NCI-H345 treated with DMSO at 0.1 percent for 48 hours (cell line): ENCODE results near the gene TRIM72.
"Not testable (repeated sequence)": the region's sequence is repeated elsewhere in the genome, so short reads cannot be mapped to it uniquely, and the experiment has no call there.

Experiments used
- DNase-seq: peaks from one replicate; lab custom pipeline; 2025; ENCODE audit not compliant: unreplicated experiment; lab: John Stamatoyannopoulos, UW

Gene TRIM72

DNA sequence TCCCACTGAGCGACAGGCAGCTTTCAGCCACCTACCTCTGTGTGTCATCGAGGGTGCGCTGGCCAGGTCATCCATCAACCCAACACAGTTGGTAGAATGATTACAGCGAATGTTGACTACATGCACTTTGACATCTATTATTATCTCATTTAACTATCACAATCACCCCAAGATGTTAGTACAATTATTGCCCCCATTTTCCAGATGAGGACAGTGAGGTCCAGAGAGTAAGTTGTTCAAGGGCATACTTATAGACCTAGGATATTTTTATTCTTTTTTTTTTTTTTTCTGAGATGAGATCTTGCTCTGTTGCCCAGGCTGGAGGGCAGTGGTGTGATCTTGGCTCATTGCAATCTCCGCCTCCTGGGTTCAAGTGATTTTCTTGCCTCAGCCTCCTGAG lies 37.5 kb downstream of the TRIM72 start:
- no peak for DNase-seq

DNA sequence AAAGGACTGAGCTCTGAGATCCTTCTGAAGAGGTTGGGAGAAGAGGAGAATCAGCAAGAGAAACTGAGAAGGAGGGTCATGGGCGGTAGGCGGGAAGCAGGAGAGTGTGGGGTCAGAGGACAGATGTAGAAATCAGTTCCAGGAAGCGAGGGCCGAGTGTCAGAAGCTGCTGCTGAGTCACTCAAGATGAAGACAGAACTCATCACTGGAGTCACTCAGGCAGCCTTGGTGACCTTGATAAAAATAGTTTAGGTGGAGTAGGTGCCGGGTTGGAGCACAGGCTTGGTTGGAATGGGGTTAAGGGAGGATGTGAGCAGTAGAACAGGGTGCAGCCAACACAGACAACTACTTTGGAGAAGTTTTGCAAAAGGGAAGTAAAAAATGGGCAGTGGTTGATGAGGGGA lies 39.7 kb downstream of the TRIM72 start:
- no peak for DNase-seq

DNA sequence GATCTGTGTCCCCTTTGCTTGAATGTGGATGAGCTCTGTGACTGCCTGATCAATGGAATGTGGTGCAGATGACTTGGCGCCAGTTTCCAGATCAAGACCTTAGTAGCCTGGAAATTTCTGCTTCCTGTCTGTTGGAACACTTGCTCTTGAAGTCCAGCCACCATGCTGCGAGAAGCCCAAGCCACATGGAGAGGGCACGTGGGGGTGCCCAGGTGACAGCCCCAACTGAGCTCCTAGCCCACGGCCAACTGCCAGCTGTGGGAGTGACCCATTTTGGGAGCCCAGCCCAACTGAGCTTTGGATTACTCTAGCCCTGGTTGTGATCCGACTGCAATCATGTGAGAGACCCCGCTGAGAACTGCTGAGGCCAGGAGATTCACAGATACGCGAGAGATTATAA lies 42.5 kb downstream of the TRIM72 start:
- no peak for DNase-seq

DNA sequence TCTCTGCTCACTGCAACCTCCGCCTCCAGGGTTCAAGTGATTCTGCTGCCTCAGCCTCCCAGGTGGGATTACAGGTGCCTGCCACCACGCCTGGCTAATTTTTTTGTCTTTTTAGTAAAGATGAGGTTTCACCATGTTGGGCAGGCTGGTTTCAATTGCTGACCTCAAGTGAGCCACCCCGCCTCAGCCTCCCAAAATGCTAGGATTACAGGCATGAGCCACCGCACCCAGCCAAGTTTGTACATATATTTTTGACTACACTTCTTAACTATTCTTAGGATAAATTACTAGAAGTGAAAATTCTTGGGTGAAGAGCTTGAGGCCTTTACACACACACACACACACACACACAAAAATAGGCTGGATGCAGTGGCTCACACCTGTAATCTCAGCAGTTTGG lies 44.4 kb downstream of the TRIM72 start:
- DNase-seq, result no peak

DNA sequence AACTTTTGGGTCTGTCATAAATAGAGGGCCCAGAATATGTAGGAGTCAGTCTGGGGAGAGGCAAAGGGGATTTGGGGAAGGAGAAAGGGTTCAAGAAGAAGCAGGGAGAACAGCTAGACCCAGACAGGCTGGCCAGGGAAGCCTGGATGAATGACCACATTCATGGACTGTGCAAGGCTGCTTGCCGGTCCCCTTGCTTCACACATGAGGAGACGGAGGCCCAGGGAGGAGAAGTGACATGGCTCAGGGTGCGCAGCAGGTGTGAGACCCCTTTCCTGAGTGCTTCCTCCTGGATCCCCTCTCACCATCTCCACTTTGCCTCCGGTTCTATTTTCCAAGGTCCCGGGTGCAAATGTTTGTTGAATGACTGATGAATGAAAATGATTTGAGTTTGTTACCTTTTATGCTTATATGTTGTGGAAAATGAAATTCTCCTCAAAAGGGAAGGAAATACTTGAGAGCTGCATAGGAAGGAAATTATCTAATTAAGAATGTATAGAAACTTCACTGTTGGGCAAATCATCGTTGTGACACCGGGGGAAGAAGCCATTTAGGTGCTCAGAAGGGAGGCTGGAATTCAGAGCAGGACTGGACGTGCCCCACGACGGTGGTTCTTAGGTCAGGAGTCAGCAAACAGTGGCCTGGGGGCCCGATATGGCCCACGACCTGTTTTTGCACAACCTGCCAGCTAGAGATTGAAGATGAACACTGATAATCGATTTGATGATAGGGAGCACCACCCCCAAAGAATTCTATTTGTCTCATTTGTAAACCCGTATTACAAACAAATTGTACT lies 46.4 kb downstream of the TRIM72 start:
- DNase-seq, result no peak

DNA sequence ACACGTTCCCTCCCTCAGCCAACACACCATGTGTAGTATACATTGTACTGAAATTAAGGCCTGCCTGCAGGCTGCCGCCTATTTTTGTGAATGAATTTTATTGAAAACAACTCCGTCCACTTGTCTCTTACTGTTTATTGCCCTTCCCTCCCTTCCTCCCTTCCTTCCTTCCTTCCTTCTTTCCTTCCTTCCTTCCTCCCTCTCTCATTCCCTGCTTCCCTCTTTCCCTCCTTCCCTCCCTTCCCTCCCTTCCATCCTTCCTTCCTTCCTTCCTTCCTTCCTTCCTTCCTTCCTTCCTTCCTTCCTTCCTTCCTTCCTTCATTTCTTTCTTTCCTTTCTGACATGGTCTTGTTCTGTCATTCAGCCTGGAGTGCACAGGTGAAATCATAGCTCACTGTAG lies 48.2 kb downstream of the TRIM72 start:
- no peak for DNase-seq

DNA sequence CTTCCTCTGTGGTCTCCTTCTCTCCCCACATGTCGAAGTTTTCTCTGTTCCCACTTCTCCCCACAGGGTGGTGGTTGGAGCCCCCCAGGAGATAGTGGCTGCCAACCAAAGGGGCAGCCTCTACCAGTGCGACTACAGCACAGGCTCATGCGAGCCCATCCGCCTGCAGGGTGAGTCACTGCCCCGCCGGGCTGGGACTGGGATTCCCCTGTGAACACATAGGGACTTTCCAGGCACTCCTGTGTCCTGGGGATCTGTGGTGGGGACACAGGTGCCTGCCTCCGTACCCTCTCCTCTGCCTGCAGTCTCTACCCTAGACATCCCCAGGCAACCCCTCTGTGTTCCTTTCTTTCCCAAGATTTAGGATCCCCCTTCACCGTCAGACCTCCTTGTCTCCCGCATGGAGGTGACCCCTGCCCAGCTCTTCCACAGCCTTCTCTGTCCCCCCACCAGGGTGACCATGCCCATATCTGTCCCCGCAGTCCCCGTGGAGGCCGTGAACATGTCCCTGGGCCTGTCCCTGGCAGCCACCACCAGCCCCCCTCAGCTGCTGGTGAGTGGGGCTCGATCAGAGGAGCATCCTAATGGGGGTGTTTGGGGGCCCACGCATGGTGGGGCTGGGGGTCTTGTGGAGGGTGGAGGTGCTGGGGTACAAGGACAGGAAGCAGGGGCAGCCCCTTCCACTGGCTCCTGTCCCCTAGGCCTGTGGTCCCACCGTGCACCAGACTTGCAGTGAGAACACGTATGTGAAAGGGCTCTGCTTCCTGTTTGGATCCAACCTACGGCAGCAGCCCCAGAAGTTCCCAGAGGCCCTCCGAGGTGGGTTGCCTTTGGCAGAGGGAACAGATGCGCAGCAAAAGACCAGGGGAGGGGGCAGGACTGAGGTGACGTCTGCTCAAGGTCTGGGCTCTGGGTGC lies 51.7 kb downstream of the TRIM72 start:
- no peak for DNase-seq

DNA sequence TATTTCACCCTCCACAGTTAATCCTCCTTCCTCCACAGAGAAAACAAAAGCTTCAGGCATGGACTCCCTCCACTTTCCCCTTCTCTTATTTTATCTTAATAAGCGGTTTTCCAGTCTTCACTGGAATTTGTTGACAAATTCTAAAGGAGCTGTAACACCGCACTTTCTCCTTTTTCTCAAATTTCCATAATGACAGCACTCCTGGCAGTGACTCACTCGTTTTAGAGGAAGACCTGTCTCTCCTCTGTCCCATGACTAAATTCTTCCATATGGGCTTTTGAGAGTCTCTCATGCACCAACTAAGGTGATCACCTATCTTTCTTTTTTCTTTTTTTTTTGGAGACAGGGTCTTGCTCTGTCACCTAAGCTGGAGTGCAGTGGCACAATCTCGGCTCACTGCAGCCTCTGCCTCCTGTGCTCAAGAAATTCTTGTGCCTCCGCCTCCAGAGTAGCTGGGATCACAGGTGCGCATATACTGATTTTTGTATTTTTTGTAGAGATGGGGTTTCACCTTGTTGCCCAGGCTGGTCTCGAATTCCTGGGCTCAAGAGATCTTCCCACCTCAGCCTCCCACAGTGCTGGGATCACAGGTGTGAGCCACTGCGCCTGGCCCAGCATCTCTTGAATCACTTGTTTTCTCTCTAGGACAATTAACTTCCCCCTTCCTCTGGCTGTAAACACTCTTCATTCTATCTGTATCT lies 53.6 kb downstream of the TRIM72 start:
- no peak for DNase-seq

DNA sequence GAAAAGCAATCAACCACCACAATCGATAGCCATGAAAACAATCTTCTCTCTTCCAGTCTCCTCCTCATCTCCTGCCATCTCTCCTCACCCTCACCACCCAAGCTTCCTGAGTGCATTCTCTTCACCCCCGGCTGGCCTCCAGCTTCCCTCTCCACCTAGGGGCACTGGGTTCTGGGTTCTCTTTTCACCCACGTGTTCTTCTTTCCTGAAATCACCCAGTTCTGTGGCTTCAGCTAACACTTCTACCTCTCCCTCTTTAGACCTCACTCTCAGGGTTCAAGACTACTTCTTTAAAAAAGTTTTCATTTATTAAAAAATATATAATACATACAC lies 54.1 kb downstream of the TRIM72 start:
- no peak for DNase-seq

DNA sequence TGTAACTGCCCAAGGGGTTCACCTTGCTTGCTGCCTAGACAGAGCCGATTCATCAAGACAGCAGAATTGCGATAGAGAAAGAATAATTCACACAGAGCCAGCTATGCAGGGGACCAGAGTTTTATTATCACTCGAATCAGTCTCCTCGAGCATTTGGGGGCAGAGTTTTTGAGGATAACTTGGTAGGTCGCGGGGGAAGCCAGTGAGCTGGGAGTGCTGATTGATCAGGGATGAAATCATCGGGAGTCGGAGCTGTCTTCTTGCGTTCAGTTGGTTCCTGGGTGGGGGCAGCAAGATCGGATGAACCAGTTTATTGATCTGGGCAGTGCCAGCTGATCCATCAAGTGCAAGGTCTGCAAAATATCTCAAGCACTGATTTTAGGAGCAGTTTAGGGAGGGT lies 55.0 kb downstream of the TRIM72 start:
- no peak for DNase-seq

DNA sequence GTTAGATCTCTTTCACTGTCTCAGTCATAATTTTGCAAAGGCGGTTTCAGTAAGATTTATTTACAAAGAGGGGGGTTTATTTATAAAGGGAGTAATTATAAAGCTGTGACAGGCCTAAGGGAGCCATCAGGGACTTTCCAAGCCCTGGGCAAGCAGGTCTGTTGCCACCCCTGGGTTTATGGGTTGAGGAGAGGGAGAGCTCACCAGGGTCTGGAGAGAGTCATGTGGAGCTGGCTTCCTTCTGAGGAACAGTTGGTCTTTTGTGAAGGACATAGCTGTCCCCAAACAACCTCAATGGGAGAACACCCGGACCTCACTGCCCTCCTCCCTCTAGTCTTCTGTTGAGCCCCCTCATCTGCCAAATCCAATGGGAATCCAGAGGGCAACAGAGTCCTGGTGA lies 55.6 kb downstream of the TRIM72 start:
- no peak for DNase-seq

DNA sequence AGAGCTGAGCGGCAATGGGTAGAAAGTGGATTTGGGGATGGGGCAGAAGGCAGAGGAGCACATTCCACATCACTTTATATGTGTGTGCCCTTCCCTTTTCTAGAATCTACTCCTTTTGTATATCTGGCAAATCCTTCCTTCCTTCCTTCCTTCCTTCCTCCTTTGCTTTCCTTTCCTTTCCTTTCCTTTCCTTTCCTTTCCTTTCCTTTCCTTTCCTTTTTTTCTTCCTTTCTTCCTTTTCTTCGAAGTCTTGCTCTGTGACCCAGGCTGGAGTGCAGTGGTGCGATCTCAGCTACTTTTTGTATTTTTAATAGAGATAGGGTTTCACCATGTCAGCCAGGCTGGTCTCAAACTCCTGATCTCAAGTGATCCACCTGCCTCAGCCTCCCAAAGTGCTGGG lies 56.1 kb downstream of the TRIM72 start:
- not testable (repeated sequence) for DNase-seq

DNA sequence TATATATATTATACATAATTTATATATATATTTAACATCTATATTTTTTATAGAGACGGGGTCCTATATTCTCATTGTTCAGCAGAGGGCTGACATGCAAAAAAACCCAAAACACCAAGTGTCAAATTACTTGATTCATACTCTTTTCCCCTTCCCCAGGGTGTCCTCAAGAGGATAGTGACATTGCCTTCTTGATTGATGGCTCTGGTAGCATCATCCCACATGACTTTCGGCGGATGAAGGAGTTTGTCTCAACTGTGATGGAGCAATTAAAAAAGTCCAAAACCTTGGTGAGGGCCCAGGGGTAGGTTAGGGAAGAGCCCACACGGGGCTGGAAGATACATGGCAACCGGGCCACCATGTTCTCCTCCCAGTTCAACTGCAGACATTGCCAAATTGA lies 56.9 kb downstream of the TRIM72 start:
- no peak for DNase-seq

DNA sequence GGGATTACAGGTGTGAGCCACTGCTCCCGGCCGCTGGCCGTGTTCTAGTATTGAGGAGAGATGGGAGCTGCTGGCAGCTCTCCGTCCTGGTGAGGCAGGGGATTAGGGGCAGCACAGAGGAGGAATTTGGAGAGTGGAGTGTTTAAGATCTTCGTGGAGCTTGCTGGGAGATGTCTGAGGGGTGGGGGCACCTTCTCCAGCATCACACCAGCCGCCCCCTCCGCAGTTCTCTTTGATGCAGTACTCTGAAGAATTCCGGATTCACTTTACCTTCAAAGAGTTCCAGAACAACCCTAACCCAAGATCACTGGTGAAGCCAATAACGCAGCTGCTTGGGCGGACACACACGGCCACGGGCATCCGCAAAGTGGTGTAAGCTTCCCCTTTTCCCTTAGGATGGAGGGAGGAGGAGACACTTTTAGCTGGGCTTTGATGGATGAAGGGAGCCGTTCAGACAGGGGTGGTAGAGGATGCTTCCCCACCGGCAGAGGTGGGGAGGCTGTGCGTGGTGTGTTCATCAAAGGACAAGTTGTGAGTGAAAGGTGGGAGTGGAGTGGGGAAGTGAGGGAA lies 57.8 kb downstream of the TRIM72 start:
- no peak for DNase-seq

DNA sequence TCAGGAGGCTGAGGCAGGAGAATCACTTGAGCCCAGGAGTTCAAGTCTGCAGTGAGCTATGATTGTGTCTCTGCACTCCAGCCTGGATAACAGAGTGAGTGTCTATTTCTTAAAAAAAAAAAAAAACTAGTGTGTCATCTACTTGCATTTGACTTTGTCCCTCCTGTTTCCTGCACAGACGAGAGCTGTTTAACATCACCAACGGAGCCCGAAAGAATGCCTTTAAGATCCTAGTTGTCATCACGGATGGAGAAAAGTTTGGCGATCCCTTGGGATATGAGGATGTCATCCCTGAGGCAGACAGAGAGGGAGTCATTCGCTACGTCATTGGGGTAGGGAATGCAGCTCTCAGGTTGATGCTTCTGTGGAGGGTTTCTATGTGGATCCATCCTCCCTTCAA lies 59.3 kb downstream of the TRIM72 start:
- no peak for DNase-seq

DNA sequence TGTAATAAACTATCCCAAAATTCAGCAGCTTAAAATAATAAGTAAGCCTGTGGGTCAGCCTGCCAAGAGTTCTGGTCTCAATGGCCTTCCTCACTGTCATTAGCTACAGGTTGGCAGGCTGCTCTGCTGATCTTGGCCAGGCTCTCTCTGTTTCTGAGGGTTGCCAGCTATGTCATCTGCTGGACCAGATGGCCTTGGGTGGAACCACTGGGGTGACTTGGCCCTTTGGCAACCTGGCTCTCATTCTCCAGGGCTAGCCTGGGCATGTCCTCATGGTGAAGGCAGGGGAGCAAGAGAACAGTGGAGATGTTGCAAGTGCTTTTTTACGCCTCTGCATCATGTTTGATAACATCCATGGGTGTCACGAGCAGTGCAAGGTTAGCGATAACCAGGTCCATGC lies 59.8 kb downstream of the TRIM72 start:
- DNase-seq, result no peak

DNA sequence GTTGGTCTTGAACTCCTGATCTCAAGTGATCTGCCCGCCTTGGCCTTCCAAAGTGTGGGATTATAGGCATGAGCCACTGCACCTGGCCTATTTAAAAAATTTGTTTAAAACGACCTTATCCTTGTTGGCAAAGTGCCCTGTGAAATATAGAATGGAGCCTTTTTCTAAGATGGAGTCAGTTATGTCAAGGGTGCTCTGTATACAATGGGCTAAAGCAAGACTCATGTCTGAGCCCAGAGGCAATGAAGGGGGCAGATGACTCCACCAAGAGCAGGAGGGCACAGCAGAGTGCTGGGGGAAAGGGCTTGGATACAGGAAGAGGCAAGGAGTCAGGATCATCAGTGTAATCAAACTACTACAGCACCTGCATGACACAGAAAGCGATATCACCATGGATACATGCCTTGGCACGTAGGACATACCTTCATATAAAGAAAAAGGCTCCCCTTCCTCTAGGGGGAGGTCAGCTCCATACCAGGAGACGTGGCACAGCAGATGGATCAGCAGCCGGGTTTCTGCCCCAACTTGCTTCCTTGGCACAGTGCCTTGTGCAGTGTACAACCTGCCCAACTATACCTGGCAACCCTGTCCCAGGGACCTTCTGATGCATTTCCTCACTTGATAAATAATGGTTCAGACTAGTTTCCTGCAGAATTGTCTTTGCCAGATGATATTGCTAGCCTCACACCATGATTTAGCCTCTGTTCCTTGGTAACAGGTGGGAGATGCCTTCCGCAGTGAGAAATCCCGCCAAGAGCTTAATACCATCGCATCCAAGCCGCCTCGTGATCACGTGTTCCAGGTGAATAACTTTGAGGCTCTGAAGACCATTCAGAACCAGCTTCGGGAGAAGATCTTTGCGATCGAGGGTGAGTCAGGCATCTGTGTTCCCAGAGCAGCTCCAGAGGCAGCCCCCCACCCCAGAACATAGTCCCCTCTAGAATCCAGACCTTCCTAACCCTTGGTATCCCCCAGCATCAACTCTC lies 61.2 kb downstream of the TRIM72 start:
- no peak for DNase-seq

DNA sequence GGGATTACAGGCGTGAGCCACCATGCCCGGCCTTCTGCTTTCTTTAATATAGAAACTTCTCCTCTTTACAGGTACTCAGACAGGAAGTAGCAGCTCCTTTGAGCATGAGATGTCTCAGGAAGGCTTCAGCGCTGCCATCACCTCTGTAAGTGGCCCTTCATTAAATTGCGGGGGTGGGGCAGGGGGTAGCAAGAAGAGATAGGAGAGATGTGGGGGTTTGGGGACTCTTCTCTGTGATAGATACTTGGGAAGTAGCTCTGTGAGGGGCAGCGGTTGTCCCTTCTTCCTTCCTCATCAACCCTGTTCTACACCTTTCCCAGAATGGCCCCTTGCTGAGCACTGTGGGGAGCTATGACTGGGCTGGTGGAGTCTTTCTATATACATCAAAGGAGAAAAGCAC lies 62.7 kb downstream of the TRIM72 start:
- no peak for DNase-seq

DNA sequence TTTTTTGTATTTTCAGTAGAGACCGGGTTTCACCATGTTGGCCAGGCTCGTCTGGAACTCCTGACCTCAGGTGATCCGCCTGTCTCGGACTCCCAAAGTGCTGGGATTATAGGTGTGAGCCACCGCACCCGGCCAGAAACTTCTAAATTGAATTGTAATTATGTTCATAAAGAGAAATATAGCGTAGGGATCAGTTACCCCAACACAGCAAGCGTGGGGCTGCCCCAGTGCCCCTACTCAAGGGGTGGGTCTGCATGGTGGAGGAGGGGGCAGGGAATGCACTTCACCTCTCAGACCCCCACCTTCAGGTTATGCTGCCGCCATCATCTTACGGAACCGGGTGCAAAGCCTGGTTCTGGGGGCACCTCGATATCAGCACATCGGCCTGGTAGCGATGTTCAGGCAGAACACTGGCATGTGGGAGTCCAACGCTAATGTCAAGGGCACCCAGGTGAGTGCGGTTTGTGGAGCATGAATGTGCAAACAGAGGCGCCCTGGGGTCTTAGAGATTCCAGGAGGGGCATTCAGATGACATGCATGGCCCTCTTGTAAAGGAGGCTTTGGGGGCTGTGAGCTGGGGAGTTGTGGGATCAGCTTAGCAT lies 63.8 kb downstream of the TRIM72 start:
- DNase-seq, result no peak

DNA sequence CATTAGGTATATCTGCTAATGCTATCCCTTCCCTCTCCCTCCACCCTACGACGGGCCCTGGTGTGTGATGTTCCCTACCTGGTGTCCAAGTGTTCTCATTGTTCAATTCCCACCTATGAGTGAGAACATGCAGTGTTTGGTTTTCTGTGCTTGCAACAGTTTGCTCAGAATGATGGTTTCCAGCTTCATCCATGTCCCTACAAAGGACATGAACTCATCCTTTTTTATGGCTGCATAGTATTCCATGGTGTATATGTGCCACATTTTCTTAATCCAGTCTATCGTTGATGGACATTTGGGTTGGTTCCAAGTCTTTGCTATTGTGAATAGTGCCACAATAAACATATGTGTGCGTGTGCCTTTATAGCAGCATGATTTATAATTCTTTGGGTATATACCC lies 64.9 kb downstream of the TRIM72 start:
- not testable (repeated sequence) for DNase-seq
